K562 (cell line): ENCODE data around the gene LAMA4. TPM values are rescaled to one million over a fixed set of nuclear protein-coding genes. Genes with fewer than 3 reads are reported as not detected.

Experiments
- ATAC-seq: fragments of 200-7000 bp; cut with Tn5 transposase; 3 replicates; pipeline ENCODE4 v1.9.1; 2020; ENCODE audit warnings: moderate library complexity
- BruUV-seq: library from RNA; stranded (reverse); fragments of 400-500 nt; replicated peaks from 2 replicates; lab custom pipeline; 2021; lab: Mats Ljungman, UMichigan
- CTCF ChIA-PET: fragments of 300-600 bp; formaldehyde crosslinking; extraction: SDS; loops from one replicate; lab custom pipeline; 2021; ENCODE audit warnings: low intra/inter-chr PET ratio; lab: Yijun Ruan, JAX
- POLR2A ChIA-PET: fragments of 300-600, 350-650 bp; sonication (Branson Sonifier 250); formaldehyde crosslinking; extraction: SDS; loops from one replicate; lab custom pipeline; 2021; ENCODE audit warnings: antibody characterized with exemption, inconsistent platforms; lab: Yijun Ruan, JAX
- DNase-seq, 4 experiments: peaks; one replicate each; pipeline versions ENCODE4 v3.0.0 to v3.0.0-alpha.2; 2011 to 2018; ENCODE audit warnings: low spot score in 3 of 4, mixed read lengths in 3 of 4; ENCODE audit errors: extremely low read depth in 1 of 4
- FAIRE-seq: peaks from 2 replicates; lab custom pipeline; 2011; peaks lifted over from hg19 to GRCh38; lab: Jason Lieb, UNC
- H2AFZ ChIP-seq: 2 replicates; pipeline ENCODE4 v1.6.0; 2011; ENCODE audit warnings: low read depth, low read length, control low read depth, inconsistent platforms
- H3K27ac ChIP-seq: fragments of 200-600 bp; 3 replicates; pipeline ENCODE4 v1.8.0; 2011; ENCODE audit warnings: low read depth, mild to moderate bottlenecking, control low read depth, inconsistent platforms, low read length, moderate library complexity, mixed read lengths; ENCODE audit errors: extremely low read depth
- H3K27me3 ChIP-seq, 2 experiments: fragments of 300-600 bp in 1 of 2; 2 replicates in 1 of 2; 3 replicates in 1 of 2; pipeline versions ENCODE4 v1.6.0 to v1.8.0; 2011; ENCODE audit warnings: inconsistent platforms in 2 of 2, low read length in 2 of 2, mild to moderate bottlenecking in 1 of 2, mixed read lengths in 1 of 2, moderate library complexity in 1 of 2; ENCODE audit not compliant: control insufficient read depth in 2 of 2, insufficient read depth in 2 of 2
- H3K36me3 ChIP-seq: fragments of 300-600 bp; 3 replicates; pipeline ENCODE4 v1.8.0; 2011; ENCODE audit warnings: mild to moderate bottlenecking, low read length, inconsistent platforms; ENCODE audit not compliant: control insufficient read depth, insufficient read depth
- H3K4me1 ChIP-seq, 2 experiments: fragments of 200-600 bp in 1 of 2; replicated peaks in 1 of 2; 2 replicates in 1 of 2; 3 replicates in 1 of 2; pipeline versions ENCODE4 v1.5.1 to v1.8.0; 2011; ENCODE audit warnings: inconsistent platforms in 2 of 2, low read length in 2 of 2, mild to moderate bottlenecking in 1 of 2, mixed read lengths in 1 of 2, moderate library complexity in 1 of 2; ENCODE audit not compliant: control insufficient read depth in 2 of 2, insufficient read depth in 2 of 2
- H3K4me2 ChIP-seq: 2 replicates; pipeline ENCODE4 v1.6.1; 2011; ENCODE audit warnings: low read length, control low read depth, inconsistent platforms, mixed read lengths; ENCODE audit not compliant: insufficient read depth
- H3K4me3 ChIP-seq: fragments of 200-600 bp; sonication (generic), shearing (Covaris generic); 2 replicates; pipeline ENCODE4 v1.5.1; 2016; ENCODE audit warnings: control low read depth, inconsistent platforms
- H3K79me2 ChIP-seq: fragments of 200-600 bp; 3 replicates; pipeline ENCODE4 v1.8.0; 2011; ENCODE audit warnings: low read length, inconsistent platforms; ENCODE audit not compliant: control insufficient read depth, insufficient read depth
- H3K9ac ChIP-seq, 2 experiments: 2 replicates each; pipeline versions ENCODE4 v1.6.0 to v1.6.1; 2011; ENCODE audit warnings: low read depth in 2 of 2, low read length in 2 of 2, control low read depth in 1 of 2, inconsistent platforms in 1 of 2, mild to moderate bottlenecking in 1 of 2, mixed read lengths in 1 of 2; ENCODE audit not compliant: insufficient read depth in 1 of 2
- H3K9me1 ChIP-seq: one replicate; pipeline ENCODE4 v1.6.0; 2011; ENCODE audit warnings: inconsistent platforms, mild to moderate bottlenecking, low read length, moderate library complexity; ENCODE audit not compliant: control insufficient read depth, insufficient read depth
- H3K9me3 ChIP-seq: replicated peaks from 2 replicates; pipeline ENCODE4 v1.5.1; 2011; ENCODE audit warnings: low read depth, low read length, inconsistent platforms; ENCODE audit not compliant: control insufficient read depth, insufficient read depth
- H4K20me1 ChIP-seq: replicated peaks from 2 replicates; pipeline ENCODE4 v1.6.1; 2011; ENCODE audit warnings: low read length, inconsistent platforms, mixed read lengths; ENCODE audit not compliant: control insufficient read depth, insufficient read depth
- ARNT ChIP-seq, 2 experiments: fragments of 450-650 bp; IDR thresholded peaks; 2 replicates each; pipeline ENCODE4 v1.6.1; 2016; ENCODE audit warnings: mild to moderate bottlenecking in 1 of 2
- CCNT2 ChIP-seq: IDR thresholded peaks from 2 replicates; pipeline ENCODE4 v1.6.1; 2011; ENCODE audit warnings: borderline replicate concordance, low read depth, mild to moderate bottlenecking, moderate library complexity, mixed read lengths, low read length; ENCODE audit not compliant: insufficient read length; ENCODE audit errors: extremely low read depth
- DIDO1 ChIP-seq: fragments of 450-650 bp; IDR thresholded peaks from 2 replicates; pipeline ENCODE4 v1.6.1; 2016; ENCODE audit warnings: low read depth, missing biosample characterization, missing genetic modification characterization
- ETV1 ChIP-seq: fragments of 450-650 bp; conservative IDR thresholded peaks from 2 replicates; pipeline ENCODE4 v1.6.1; 2016; ENCODE audit warnings: missing genetic modification characterization, control low read depth, low read depth, missing compliant biosample characterization
- ETV5 ChIP-seq: sonication (generic); formaldehyde crosslinking; IDR thresholded peaks from 2 replicates; pipeline ENCODE4 v1.4.0; 2020; ENCODE audit warnings: low read depth, mild to moderate bottlenecking, missing genetic modification reagents
- MCM5 ChIP-seq: fragments of 450-650 bp; IDR thresholded peaks from 2 replicates; pipeline ENCODE4 v1.6.1; 2016; ENCODE audit warnings: low read depth
- SIRT6 ChIP-seq: IDR thresholded peaks from one replicate; pipeline ENCODE4 v1.6.1; 2012; ENCODE audit warnings: low read depth, mild to moderate bottlenecking, control low read depth, inconsistent platforms, low read length, moderate library complexity
- SMARCE1 ChIP-seq: fragments of 450-650 bp; IDR thresholded peaks from 2 replicates; pipeline ENCODE4 v1.7.1; 2016; ENCODE audit warnings: mild to moderate bottlenecking
- SP2 ChIP-seq: IDR thresholded peaks from 2 replicates; pipeline ENCODE4 v1.6.1; 2011; ENCODE audit warnings: mild to moderate bottlenecking, low read depth, low read length, moderate library complexity; ENCODE audit not compliant: poor library complexity, severe bottlenecking; ENCODE audit errors: extremely low read depth
- ZC3H11A ChIP-seq: IDR thresholded peaks from 2 replicates; pipeline ENCODE4 v1.6.1; 2012; ENCODE audit warnings: low read depth, low read length, improper control_type of control experiment
- ZNF12 ChIP-seq: sonication (generic); formaldehyde crosslinking; IDR thresholded peaks from 2 replicates; pipeline ENCODE4 v1.4.0; 2020; ENCODE audit warnings: mild to moderate bottlenecking, missing genetic modification reagents
- ZNF23 ChIP-seq: fragments of 250-450 bp; sonication (Bioruptor Pico); IDR thresholded peaks from 2 replicates; pipeline ENCODE4 v1.4.0; 2020; ENCODE audit warnings: mild to moderate bottlenecking
- ZNF274 ChIP-seq: IDR thresholded peaks from 2 replicates; pipeline ENCODE4 v1.6.1; 2011; ENCODE audit warnings: low read depth, mild to moderate bottlenecking, low read length, moderate library complexity, borderline replicate concordance
- ZNF695 ChIP-seq: fragments of 450-650 bp; formaldehyde crosslinking; IDR thresholded peaks from 2 replicates; pipeline ENCODE4 v1.4.0; 2020; ENCODE audit warnings: mild to moderate bottlenecking, moderate library complexity
- WGBS: fragments of 100-300 bp; shearing (Covaris generic); methylation state at CpG from one replicate; pipeline ENCODE4 v1.1.6; 2016; ENCODE audit warnings: low coverage, mixed read lengths; ENCODE audit not compliant: insufficient coverage; ENCODE audit errors: missing lambda C conversion rate; 5-methylcytosine and 5-hydroxymethylcytosine counted together
- in situ Hi-C: fragments of 300-500 bp; cut with MboI; formaldehyde crosslinking; loops from 4 replicates; pipeline ENCODE4 v1.15.0; 2018; ENCODE audit warnings: inconsistent platforms, mixed read lengths
- intact Hi-C: fragments of 100-400 bp; cut with micrococcal nuclease; formaldehyde crosslinking; loops from 2 replicates; pipeline ENCODE4 v1.14.2; 2022
- polyA plus RNA-seq, 8 experiments: library from polyadenylated mRNA; depleted of rRNA in 4 of 8; stranded (reverse) in 5 of 8; unstranded in 3 of 8; fragments of >200 nt; fragmentation: Nextera tagmentation in 2 of 8; fragmentation: Illumina TruSeq in 1 of 8; extraction: Ambion mirVana in 2 of 8; extraction: Trizol in 1 of 8; gene quantifications; 2 replicates each; pipeline versions ENCODE4 v1.2.1 to v1.2.3, GENCODE V29; 2011 to 2014; ENCODE audit warnings: inconsistent platforms in 1 of 8, missing spikeins in 1 of 8
- total RNA-seq, 7 experiments: library from RNA; depleted of rRNA in 6 of 7; stranded (reverse); fragments of >200 nt in 6 of 7; fragmentation: Illumina TruSeq in 2 of 7; extraction: Trizol in 2 of 7; gene quantifications; 2 replicates each; pipeline versions ENCODE4 v1.2.1 to v1.2.3, GENCODE V29; 2011 to 2021; ENCODE audit warnings: low replicate concordance in 1 of 7
- TF ChIP-seq, protein P1 (sequence below): fragments of 450-650 bp; formaldehyde crosslinking; IDR thresholded peaks from 2 replicates; pipeline ENCODE4 v1.4.0; 2020; ENCODE audit warnings: mild to moderate bottlenecking, mixed read lengths
- TF ChIP-seq, protein P2 (sequence below): sonication (generic); formaldehyde crosslinking; IDR thresholded peaks from 2 replicates; pipeline ENCODE4 v1.8.0; 2022; ENCODE audit warnings: mild to moderate bottlenecking, low read depth, missing genetic modification reagents

LAMA4 gene
- total and polyA plus RNA-seq, 9 of the 15 experiments (the other 6 are each of a cell fraction or from before 2014, with no cell fraction given) = 0.05 to 2.9 (median 0.51) TPM

DNA sequence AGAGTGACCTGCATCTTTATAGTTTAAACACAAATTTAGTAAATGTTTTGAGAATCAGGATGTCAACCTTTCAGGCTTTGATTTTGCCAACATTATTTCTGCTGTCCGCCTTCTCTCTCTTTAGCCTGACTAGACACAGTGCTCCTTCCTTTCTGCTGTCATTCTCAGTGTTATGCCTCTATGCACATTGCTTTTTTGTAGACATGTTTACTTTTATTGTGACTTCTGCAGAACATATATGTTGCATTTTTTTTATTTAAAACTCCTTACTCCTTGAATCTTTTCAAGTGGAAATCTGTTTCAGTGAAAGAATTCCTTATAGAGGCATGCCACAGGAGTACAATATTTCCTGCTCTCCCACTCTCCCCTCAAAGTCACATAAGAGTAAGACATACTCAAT is 64.2 kb downstream of the LAMA4 start (continued):
- TF ChIP-seq ZNF274 (no peak), ZC3H11A (no peak), ETV5 (CRISPR knock-in tag) (no peak)
- TF ChIP-seq, protein P1, sequence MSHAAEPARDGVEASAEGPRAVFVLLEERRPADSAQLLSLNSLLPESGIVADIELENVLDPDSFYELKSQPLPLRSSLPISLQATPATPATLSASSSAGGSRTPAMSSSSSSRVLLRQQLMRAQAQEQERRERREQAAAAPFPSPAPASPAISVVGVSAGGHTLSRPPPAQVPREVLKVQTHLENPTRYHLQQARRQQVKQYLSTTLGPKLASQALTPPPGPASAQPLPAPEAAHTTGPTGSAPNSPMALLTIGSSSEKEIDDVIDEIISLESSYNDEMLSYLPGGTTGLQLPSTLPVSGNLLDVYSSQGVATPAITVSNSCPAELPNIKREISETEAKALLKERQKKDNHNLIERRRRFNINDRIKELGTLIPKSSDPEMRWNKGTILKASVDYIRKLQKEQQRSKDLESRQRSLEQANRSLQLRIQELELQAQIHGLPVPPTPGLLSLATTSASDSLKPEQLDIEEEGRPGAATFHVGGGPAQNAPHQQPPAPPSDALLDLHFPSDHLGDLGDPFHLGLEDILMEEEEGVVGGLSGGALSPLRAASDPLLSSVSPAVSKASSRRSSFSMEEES = no peak

DNA sequence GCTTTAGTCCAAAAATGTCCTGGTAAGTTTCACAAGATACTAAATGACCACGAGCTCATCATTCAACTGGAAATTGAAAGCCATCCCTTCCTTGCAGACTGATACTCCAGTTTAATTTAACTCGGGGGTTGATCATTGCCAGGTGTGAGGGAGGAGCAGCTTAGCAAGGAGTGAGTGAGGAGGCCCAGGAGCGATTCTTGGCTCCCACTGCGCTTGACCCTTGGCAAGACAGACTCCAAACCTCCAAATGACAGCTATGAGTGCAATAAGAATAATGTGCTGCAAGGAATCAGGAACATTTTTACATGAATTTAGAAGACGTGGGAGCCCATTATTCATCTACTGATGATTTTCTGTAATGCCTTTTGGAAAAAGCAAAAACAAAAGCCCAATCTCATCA is 64.9 kb downstream of the LAMA4 start:
- no peak for FAIRE-seq
- intact Hi-C loops (loop anchor here (10.0 kb wide), 1 partner anchor 1715 kb away; no protein-coding TSS in a partner anchor), in situ Hi-C loops (loop anchor here (25.0 kb wide), 1 partner anchor 1723 kb away; no protein-coding TSS in a partner anchor)
- no peaks in the 10 kb centered on the region for H3K36me3 ChIP-seq
- no peaks in the 10 kb centered on the region for H3K9me3 ChIP-seq
- no peak overlapping the region for H3K9ac ChIP-seq
- no peak for ATAC-seq
- no peaks in the 10 kb centered on the region for H3K79me2 ChIP-seq
- no peaks in the 10 kb centered on the region for H3K9me1 ChIP-seq
- no peak for DNase-seq
- no peaks in the 10 kb centered on the region for H3K4me1 ChIP-seq
- no peak overlapping the region for H3K4me3 ChIP-seq
- no peak overlapping the region for H2AFZ ChIP-seq
- CTCF ChIA-PET = no interaction called here
- no peak overlapping the region for H3K27ac ChIP-seq
- no peaks in the 10 kb centered on the region; the same call in 1 of the 2 replicates for H4K20me1 ChIP-seq
- no peak overlapping the region for H3K4me2 ChIP-seq
- POLR2A ChIA-PET = interaction anchor here (0.8 kb wide), 1 partner anchor 11 kb away, joined by 3 read pairs; no protein-coding TSS in a partner anchor
- no peak for TF ChIP-seq ETV1
- TF ChIP-seq, protein P2, sequence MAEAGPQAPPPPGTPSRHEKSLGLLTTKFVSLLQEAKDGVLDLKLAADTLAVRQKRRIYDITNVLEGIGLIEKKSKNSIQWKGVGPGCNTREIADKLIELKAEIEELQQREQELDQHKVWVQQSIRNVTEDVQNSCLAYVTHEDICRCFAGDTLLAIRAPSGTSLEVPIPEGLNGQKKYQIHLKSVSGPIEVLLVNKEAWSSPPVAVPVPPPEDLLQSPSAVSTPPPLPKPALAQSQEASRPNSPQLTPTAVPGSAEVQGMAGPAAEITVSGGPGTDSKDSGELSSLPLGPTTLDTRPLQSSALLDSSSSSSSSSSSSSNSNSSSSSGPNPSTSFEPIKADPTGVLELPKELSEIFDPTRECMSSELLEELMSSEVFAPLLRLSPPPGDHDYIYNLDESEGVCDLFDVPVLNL (CRISPR knock-in tag) = no peak
- no peak for TF ChIP-seq SP2
- no peak for TF ChIP-seq SIRT6
- TF ChIP-seq ZNF12 (CRISPR knock-in tag) = no peak
- no peak for TF ChIP-seq CCNT2
- no peak for TF ChIP-seq MCM5
- no peak for TF ChIP-seq ZNF23
- no peak for TF ChIP-seq DIDO1 (tag)
- TF ChIP-seq SMARCE1 = no peak
- no peak for TF ChIP-seq ZNF695 (CRISPR knock-in tag)
- TF ChIP-seq ARNT (IDR thresholded peaks at IDR 0.05) = no peak
- BruUV-seq = no TSS peak
- peaks cover 3 to 4% of the 10 kb centered on the region in 2 experiments; a peak in 3 of 5 replicates for H3K27me3 ChIP-seq
- 0% methylated on average over 5 of the region's 5 CpGs for WGBS
